ENCODE measurements around the gene GPC4. TPM values are rescaled to one million over a fixed set of nuclear protein-coding genes. Genes with fewer than 3 reads are reported as not detected.
"Not testable (repeated sequence)": the region's sequence is repeated elsewhere in the genome, so short reads cannot be mapped to it uniquely, and the experiment has no call there.

The GPC4 gene
- total RNA-seq, 4 donors from 2014 or later: 6.6 to 27.6 (median 11.1) TPM

- DNase-seq (ENCODE audit: low spot score): no peak
- no peak for ATAC-seq (ENCODE audit: low FRiP score)
- no peak for TF ChIP-seq CTCF (IDR thresholded peaks at IDR 0.05)
Measured at GRCh38 chrX:133297284-133297683, 118.0 kb downstream of the GPC4 start.

- ATAC-seq (ENCODE audit: low FRiP score): no peak
Measured at GRCh38 chrX:133294126-133294525, 121.2 kb downstream of the GPC4 start.

GRCh38 chrX:133290076-133290475, 125.2 kb downstream of the GPC4 start:
- DNase-seq (ENCODE audit: low spot score): no peak
- ATAC-seq (ENCODE audit: low FRiP score): no peak
- TF ChIP-seq CTCF (IDR thresholded peaks at IDR 0.05): no peak

More at GRCh38 chrX:133294126-133294525, 121.2 kb downstream of the GPC4 start:
- DNase-seq (ENCODE audit: low spot score): no peak
- no peak for TF ChIP-seq CTCF (IDR thresholded peaks at IDR 0.05)

- DNase-seq (ENCODE audit: low spot score) (no peak), ATAC-seq (ENCODE audit: low FRiP score) (no peak)
- no peak for TF ChIP-seq CTCF (IDR thresholded peaks at IDR 0.05)
Measured at GRCh38 chrX:133287860-133288259, 127.4 kb downstream of the GPC4 start.

- no peak for ATAC-seq (ENCODE audit: low FRiP score)
- no peak for DNase-seq (ENCODE audit: low spot score)
- TF ChIP-seq CTCF (IDR thresholded peaks at IDR 0.05): no peak
Measured at GRCh38 chrX:133285341-133285740, 129.9 kb downstream of the GPC4 start.

- not testable (repeated sequence) for ATAC-seq (ENCODE audit: low FRiP score); DNase-seq (ENCODE audit: low spot score)
Measured at GRCh38 chrX:133279112-133279730, 136.1 kb downstream of the GPC4 start.

GRCh38 chrX:133273180-133273579, 142.1 kb downstream of the GPC4 start:
- TF ChIP-seq CTCF (IDR thresholded peaks at IDR 0.05): no peak
- ATAC-seq (ENCODE audit: low FRiP score): no peak

More at GRCh38 chrX:133273180-133273579, 142.1 kb downstream of the GPC4 start:
- DNase-seq (ENCODE audit: low spot score): no peak

Data from omental fat pad (tissue), 4 donors.